Endodermal cell (in vitro differentiated cells): ENCODE measurements around the gene PACRG. TPM values are rescaled to one million over a fixed set of nuclear protein-coding genes. Genes with fewer than 3 reads are reported as not detected.

Source experiments
- DNase-seq: peaks from one replicate; pipeline ENCODE4 v3.0.0-alpha.2; 2017
- H3K27ac ChIP-seq: 2 replicates; pipeline ENCODE4 v1.5.1; 2013; ENCODE audit warnings: mild to moderate bottlenecking, low read depth, low read length, moderate library complexity
- H3K27me3 ChIP-seq: 2 replicates; pipeline ENCODE4 v1.6.1; 2013; ENCODE audit warnings: mild to moderate bottlenecking, low read length, moderate library complexity; ENCODE audit not compliant: insufficient read depth, control insufficient read depth, poor library complexity, severe bottlenecking
- H3K36me3 ChIP-seq: 2 replicates; pipeline ENCODE4 v1.7.0; 2013; ENCODE audit warnings: mild to moderate bottlenecking, low read length, moderate library complexity; ENCODE audit not compliant: control insufficient read depth, insufficient read depth
- H3K4me1 ChIP-seq: one replicate; pipeline ENCODE4 v1.7.0; 2013; ENCODE audit warnings: low read length; ENCODE audit not compliant: control insufficient read depth, insufficient read depth
- H3K4me3 ChIP-seq: 2 replicates; pipeline ENCODE4 v1.5.1; 2013; ENCODE audit warnings: mild to moderate bottlenecking, low read length, moderate library complexity
- H3K9ac ChIP-seq: 2 replicates; pipeline ENCODE4 v1.6.1; 2013; ENCODE audit warnings: mild to moderate bottlenecking, low read length, moderate library complexity; ENCODE audit not compliant: poor library complexity, severe bottlenecking; ENCODE audit errors: extremely low read depth
- H3K9me3 ChIP-seq: 2 replicates; pipeline ENCODE4 v1.6.1; 2013; ENCODE audit warnings: mild to moderate bottlenecking, low read length, moderate library complexity; ENCODE audit not compliant: control insufficient read depth
- H3K27ac Mint-ChIP-seq: 2 replicates; pipeline ENCODE4 v1.8.0; 2020; ENCODE audit warnings: mixed read lengths
- H3K27me3 Mint-ChIP-seq: 2 replicates; pipeline ENCODE4 v1.8.0; 2021; ENCODE audit warnings: mild to moderate bottlenecking, mixed read lengths; ENCODE audit not compliant: insufficient read depth
- H3K36me3 Mint-ChIP-seq: 2 replicates; pipeline ENCODE4 v1.8.0; 2020; ENCODE audit warnings: low read depth, mixed read lengths
- H3K4me1 Mint-ChIP-seq: 2 replicates; pipeline ENCODE4 v1.8.0; 2020; ENCODE audit warnings: mixed read lengths
- H3K4me3 Mint-ChIP-seq: 2 replicates; pipeline ENCODE4 v1.8.0; 2020; ENCODE audit warnings: mild to moderate bottlenecking, moderate library complexity, mixed read lengths
- H3K9me3 Mint-ChIP-seq: 2 replicates; pipeline ENCODE4 v1.8.0; 2020; ENCODE audit warnings: mild to moderate bottlenecking, mixed read lengths
- WGBS, 2 experiments: methylation state at CpG; one replicate each; pipeline versions ENCODE4 v1.1.5 to v1.1.7; 2013; ENCODE audit warnings: missing lambda C conversion rate in 2 of 2, mixed read lengths in 1 of 2; ENCODE audit not compliant: insufficient coverage in 1 of 2, insufficient read length in 1 of 2; 5-methylcytosine and 5-hydroxymethylcytosine counted together
- total RNA-seq, 2 donors: library from RNA; stranded (reverse); fragmentation: NEBNext Ultra II Directional in 1 of 2; extraction: Animal tissue kit (Norgen Biotek cat#: 25700) in 1 of 2; gene quantifications; 2 replicates in 1 of 2; 3 replicates in 1 of 2; pipeline ENCODE4 v1.2.1, GENCODE V29; 2021
- TF ChIP-seq, protein P1 (sequence below): fragments of 200-600 bp; sonication (generic); conservative IDR thresholded peaks from 2 replicates; pipeline ENCODE4 v1.5.0; 2021; ENCODE audit warnings: antibody characterized with exemption, mild to moderate bottlenecking

PACRG gene
- total RNA-seq, 2 donors from 2014 or later: 0.42 to 0.44 TPM

DNA sequence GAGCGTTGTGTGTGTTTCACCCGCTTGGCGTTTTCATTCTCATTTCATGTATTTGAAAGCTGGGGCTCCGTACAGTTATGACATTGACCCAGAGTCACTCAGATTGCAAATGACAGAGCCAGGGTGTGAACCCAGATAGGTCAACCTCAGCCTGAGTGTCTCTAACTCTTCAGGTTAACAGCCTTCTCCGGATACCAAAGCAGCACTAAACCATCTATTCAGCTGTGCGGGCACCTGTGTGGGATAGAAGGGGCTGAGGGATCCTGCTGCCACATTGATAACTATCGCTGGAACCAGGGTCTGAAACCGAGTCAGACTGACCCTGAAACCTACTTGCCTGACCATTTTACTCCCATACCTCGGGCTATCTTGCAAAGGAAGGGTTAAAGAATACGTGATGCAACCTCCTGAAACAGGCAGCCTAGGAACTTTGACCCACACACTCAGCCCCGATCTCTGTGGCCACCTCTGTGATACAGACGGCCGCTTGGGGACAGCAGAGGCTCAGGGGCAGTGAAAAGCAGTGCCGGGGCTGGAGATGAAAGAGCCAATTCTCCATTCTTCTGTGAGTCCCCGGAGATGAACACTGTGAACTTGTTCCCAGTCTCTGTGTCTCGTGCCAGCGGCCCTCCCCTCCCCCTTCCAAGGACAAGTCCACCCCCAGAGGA lies 453.2 kb downstream of the PACRG start:
- H3K4me3 ChIP-seq: no peak overlapping the region
- Mint-ChIP-seq H3K4me3 (no peak overlapping the region), H3K27me3 (no peaks in the 10 kb centered on the region), H3K9me3 (no peaks in the 10 kb centered on the region), H3K4me1 (peaks cover 12% of the 10 kb centered on the region), H3K27ac (no peak overlapping the region), H3K36me3 (no peaks in the 10 kb centered on the region)
- no peaks in the 10 kb centered on the region for H3K9me3 ChIP-seq
- H3K4me1 ChIP-seq: no peaks in the 10 kb centered on the region
- TF ChIP-seq, protein P1, sequence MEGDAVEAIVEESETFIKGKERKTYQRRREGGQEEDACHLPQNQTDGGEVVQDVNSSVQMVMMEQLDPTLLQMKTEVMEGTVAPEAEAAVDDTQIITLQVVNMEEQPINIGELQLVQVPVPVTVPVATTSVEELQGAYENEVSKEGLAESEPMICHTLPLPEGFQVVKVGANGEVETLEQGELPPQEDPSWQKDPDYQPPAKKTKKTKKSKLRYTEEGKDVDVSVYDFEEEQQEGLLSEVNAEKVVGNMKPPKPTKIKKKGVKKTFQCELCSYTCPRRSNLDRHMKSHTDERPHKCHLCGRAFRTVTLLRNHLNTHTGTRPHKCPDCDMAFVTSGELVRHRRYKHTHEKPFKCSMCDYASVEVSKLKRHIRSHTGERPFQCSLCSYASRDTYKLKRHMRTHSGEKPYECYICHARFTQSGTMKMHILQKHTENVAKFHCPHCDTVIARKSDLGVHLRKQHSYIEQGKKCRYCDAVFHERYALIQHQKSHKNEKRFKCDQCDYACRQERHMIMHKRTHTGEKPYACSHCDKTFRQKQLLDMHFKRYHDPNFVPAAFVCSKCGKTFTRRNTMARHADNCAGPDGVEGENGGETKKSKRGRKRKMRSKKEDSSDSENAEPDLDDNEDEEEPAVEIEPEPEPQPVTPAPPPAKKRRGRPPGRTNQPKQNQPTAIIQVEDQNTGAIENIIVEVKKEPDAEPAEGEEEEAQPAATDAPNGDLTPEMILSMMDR: peak; percentile 87
- no peak overlapping the region for H3K27ac ChIP-seq
- no peak overlapping the region for H3K9ac ChIP-seq
- WGBS, 2 experiments: 62% methylated on average over 10 to 17 of the region's 17 CpGs
- H3K27me3 ChIP-seq: no peaks in the 10 kb centered on the region
- no peaks in the 10 kb centered on the region for H3K36me3 ChIP-seq
- peak; percentile 92 for DNase-seq

DNA sequence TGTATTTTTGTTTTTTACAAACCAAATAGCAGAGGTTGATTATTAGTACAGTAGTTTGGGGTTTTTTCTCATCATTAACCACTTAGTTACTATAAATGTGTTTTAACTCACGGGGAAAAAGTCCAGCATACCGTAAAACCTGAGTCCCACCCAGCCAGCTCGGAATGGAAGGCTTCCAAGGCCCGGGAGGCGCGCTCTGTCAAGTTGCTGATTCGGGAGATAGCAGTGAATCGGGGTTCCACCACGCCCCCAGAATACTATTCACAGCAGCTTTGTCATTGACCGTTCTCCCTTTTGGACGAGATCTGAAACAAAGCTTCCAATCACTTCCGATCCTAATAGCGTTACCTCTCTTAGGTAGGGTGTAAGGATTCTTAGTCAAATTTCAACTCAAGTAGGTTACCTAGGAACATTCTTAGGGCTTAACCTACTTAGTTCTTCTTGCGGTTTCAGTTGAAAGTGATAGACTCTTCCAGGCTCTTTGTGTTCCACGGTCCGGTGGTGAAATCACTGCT lies 453.9 kb downstream of the PACRG start:
- H3K9me3 Mint-ChIP-seq: no peaks in the 10 kb centered on the region
- DNase-seq: no peak
- 84 to 89% methylated on average over 16 of the region's 16 CpGs for WGBS, 2 experiments
- H3K4me3 Mint-ChIP-seq: no peak overlapping the region
- Histone ChIP-seq H3K4me3 (no peak overlapping the region), H3K27ac (no peak overlapping the region), H3K27me3 (no peaks in the 10 kb centered on the region), H3K4me1 (no peaks in the 10 kb centered on the region), H3K36me3 (no peaks in the 10 kb centered on the region), H3K9ac (no peak overlapping the region), H3K9me3 (no peaks in the 10 kb centered on the region)
- TF ChIP-seq, protein P1: no peak
- H3K27me3 Mint-ChIP-seq: no peaks in the 10 kb centered on the region
- peaks cover 12% of the 10 kb centered on the region for H3K4me1 Mint-ChIP-seq
- no peaks in the 10 kb centered on the region for H3K36me3 Mint-ChIP-seq
- H3K27ac Mint-ChIP-seq: no peak overlapping the region

DNA sequence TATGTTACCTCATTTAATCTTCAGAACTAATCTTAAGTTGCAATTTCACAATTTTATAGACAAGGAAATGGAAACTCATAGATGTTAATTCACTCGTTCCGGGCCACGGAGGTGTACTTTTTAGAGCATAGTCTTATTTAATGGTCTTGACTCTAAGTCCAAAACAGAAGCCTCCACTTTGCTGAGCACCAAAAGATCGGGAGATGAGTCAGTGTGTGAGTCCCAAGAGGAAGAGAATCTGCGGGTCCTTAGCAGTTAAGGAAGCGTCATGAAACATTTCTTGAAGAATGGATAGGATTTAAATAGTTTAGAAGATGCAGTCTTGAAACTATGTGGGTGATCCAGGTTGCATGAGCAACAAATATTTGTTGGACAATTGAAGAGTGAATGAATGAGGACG lies 454.9 kb downstream of the PACRG start:
- Mint-ChIP-seq H3K9me3 (no peaks in the 10 kb centered on the region), H3K4me3 (no peak overlapping the region), H3K4me1 (peaks cover 12% of the 10 kb centered on the region), H3K27me3 (peaks cover 2% of the 10 kb centered on the region), H3K36me3 (no peaks in the 10 kb centered on the region), H3K27ac (no peak overlapping the region)
- Histone ChIP-seq H3K36me3 (no peaks in the 10 kb centered on the region), H3K9ac (no peak overlapping the region), H3K4me3 (no peak overlapping the region), H3K4me1 (no peaks in the 10 kb centered on the region), H3K27ac (no peak overlapping the region), H3K9me3 (no peaks in the 10 kb centered on the region), H3K27me3 (no peaks in the 10 kb centered on the region)
- 93 to 94% methylated on average over 7 of the region's 7 CpGs for WGBS, 2 experiments
- DNase-seq: no peak
- TF ChIP-seq, protein P1: no peak
